H1 (cell line): ENCODE results near the gene HMCN2. TPM values are rescaled to one million over a fixed set of nuclear protein-coding genes. Genes with fewer than 3 reads are reported as not detected.

Experiments
- CTCF ChIA-PET: fragments of 300-600 bp; sonication (Branson Sonifier 250); formaldehyde crosslinking; loops from one replicate; lab custom pipeline; 2021; ENCODE audit not compliant: partially characterized antibody; lab: Charles Lee
- POLR2A ChIA-PET: fragments of 300-600 bp; sonication (Branson Sonifier 250); formaldehyde crosslinking; loops from one replicate; lab custom pipeline; 2021; ENCODE audit warnings: inconsistent platforms; ENCODE audit not compliant: partially characterized antibody; lab: Charles Lee
- DNase-seq, 2 experiments: peaks; one replicate each; pipeline versions ENCODE4 v3.0.0 to v3.0.0-alpha.2; 2010 to 2022; ENCODE audit warnings: low spot score in 2 of 2, low read depth in 1 of 2, mixed read lengths in 1 of 2
- FAIRE-seq: peaks from 2 replicates; lab custom pipeline; 2011; peaks lifted over from hg19 to GRCh38; lab: Jason Lieb, UNC
- H2AFZ ChIP-seq: 2 replicates; pipeline ENCODE4 v1.8.1; 2012; ENCODE audit warnings: low read length, inconsistent platforms
- H2AK5ac ChIP-seq: 2 replicates; pipeline ENCODE4 v1.6.1; 2013; ENCODE audit warnings: low read depth, low read length
- H2BK120ac ChIP-seq: replicated peaks from 2 replicates; pipeline ENCODE3; 2013; ENCODE audit warnings: low read depth, low read length, inconsistent platforms
- H2BK12ac ChIP-seq: 2 replicates; pipeline ENCODE4 v1.6.1; 2013; ENCODE audit warnings: low read depth, low read length
- H2BK15ac ChIP-seq: 2 replicates; pipeline ENCODE4 v1.6.1; 2013; ENCODE audit warnings: low read length
- H2BK20ac ChIP-seq: 2 replicates; pipeline ENCODE4 v1.6.1; 2013; ENCODE audit warnings: low read length
- H2BK5ac ChIP-seq: 2 replicates; pipeline ENCODE4 v1.6.1; 2013; ENCODE audit warnings: low read depth, low read length
- H3K14ac ChIP-seq: 2 replicates; pipeline ENCODE4 v1.6.1; 2013; ENCODE audit warnings: inconsistent platforms; ENCODE audit not compliant: insufficient read length
- H3K18ac ChIP-seq: 2 replicates; pipeline ENCODE4 v1.6.1; 2013; ENCODE audit warnings: low read length; ENCODE audit errors: extremely low read depth
- H3K23ac ChIP-seq: 2 replicates; pipeline ENCODE4 v1.6.1; 2013; ENCODE audit warnings: inconsistent platforms; ENCODE audit not compliant: insufficient read length
- H3K23me2 ChIP-seq: 2 replicates; pipeline ENCODE4 v1.6.1; 2013; ENCODE audit warnings: low read depth, low read length
- H3K27ac ChIP-seq: 2 replicates; pipeline ENCODE4 v1.6.1; 2011; ENCODE audit warnings: low read depth, low read length, inconsistent platforms
- H3K27me3 ChIP-seq, 4 experiments: replicated peaks in 1 of 4; 1 replicate in 1 of 4; 2 replicates in 3 of 4; pipeline versions ENCODE4 v1.6.1 to v1.8.1; 2011 to 2013; ENCODE audit warnings: low read length in 3 of 4, mild to moderate bottlenecking in 3 of 4, inconsistent platforms in 2 of 4, mixed read lengths in 2 of 4, moderate library complexity in 1 of 4; ENCODE audit not compliant: control insufficient read depth in 3 of 4, insufficient read depth in 3 of 4; ENCODE audit errors: extremely low read depth in 1 of 4
- H3K36me3 ChIP-seq, 4 experiments: 2 replicates each; pipeline versions ENCODE4 v1.6.1 to v1.8.1; 2011 to 2013; ENCODE audit warnings: mild to moderate bottlenecking in 4 of 4, low read length in 3 of 4, moderate library complexity in 2 of 4, control low read depth in 1 of 4, inconsistent platforms in 1 of 4; ENCODE audit not compliant: insufficient read depth in 4 of 4, control insufficient read depth in 2 of 4
- H3K4ac ChIP-seq: replicated peaks from 2 replicates; pipeline ENCODE3; 2013; ENCODE audit warnings: low read length, low read depth, mixed read lengths, inconsistent platforms; ENCODE audit not compliant: insufficient read length
- H3K4me1 ChIP-seq, 4 experiments: replicated peaks in 1 of 4; 1 replicate in 1 of 4; 2 replicates in 3 of 4; pipeline versions ENCODE4 v1.6.1 to v1.8.1; 2011 to 2013; ENCODE audit warnings: low read length in 3 of 4, inconsistent platforms in 2 of 4, mixed read lengths in 1 of 4; ENCODE audit not compliant: insufficient read depth in 4 of 4, control insufficient read depth in 3 of 4
- H3K4me2 ChIP-seq, 2 experiments: 2 replicates each; pipeline versions ENCODE4 v1.6.1 to v1.8.1; 2011 to 2013; ENCODE audit warnings: low read depth in 2 of 2, low read length in 2 of 2, control low read depth in 1 of 2, inconsistent platforms in 1 of 2, mild to moderate bottlenecking in 1 of 2; ENCODE audit not compliant: insufficient read depth in 1 of 2
- H3K4me3 ChIP-seq, 4 experiments: fragments of 200-600, 300-600 bp in 1 of 4; sonication (generic), shearing (Covaris generic), sonication (Bioruptor Twin) in 1 of 4; 2 replicates each; pipeline versions ENCODE4 v1.5.1 to v1.8.1; 2011 to 2016; ENCODE audit warnings: low read length in 4 of 4, low read depth in 3 of 4, control low read depth in 2 of 4, inconsistent platforms in 2 of 4, mild to moderate bottlenecking in 2 of 4, mixed read lengths in 1 of 4, moderate library complexity in 1 of 4; ENCODE audit not compliant: insufficient read depth in 2 of 4; ENCODE audit errors: extremely low read depth in 1 of 4
- H3K56ac ChIP-seq: replicated peaks from 2 replicates; pipeline ENCODE3; 2013; ENCODE audit warnings: low read depth, mild to moderate bottlenecking, mixed read lengths, low read length, inconsistent platforms; ENCODE audit not compliant: insufficient read length
- H3K79me1 ChIP-seq: 2 replicates; pipeline ENCODE4 v1.6.1; 2013; ENCODE audit warnings: low read depth, low read length, control low read depth
- H3K79me2 ChIP-seq, 2 experiments: 2 replicates each; pipeline versions ENCODE4 v1.6.1 to v1.8.1; 2012 to 2013; ENCODE audit warnings: low read length in 2 of 2, mild to moderate bottlenecking in 2 of 2, inconsistent platforms in 1 of 2; ENCODE audit not compliant: insufficient read depth in 2 of 2, control insufficient read depth in 1 of 2
- H3K9ac ChIP-seq, 4 experiments: replicated peaks in 1 of 4; 1 replicate in 1 of 4; 2 replicates in 3 of 4; pipeline versions ENCODE4 v1.6.1 to v1.8.1; 2011 to 2013; ENCODE audit warnings: low read depth in 3 of 4, low read length in 3 of 4, control low read depth in 2 of 4, mild to moderate bottlenecking in 2 of 4, moderate library complexity in 2 of 4, inconsistent platforms in 1 of 4; ENCODE audit errors: extremely low read depth in 1 of 4
- H3K9me3 ChIP-seq, 2 experiments: 2 replicates each; pipeline versions ENCODE4 v1.6.1 to v1.8.1; 2012 to 2013; ENCODE audit warnings: mild to moderate bottlenecking in 2 of 2, moderate library complexity in 2 of 2, control low read depth in 1 of 2, inconsistent platforms in 1 of 2, low read depth in 1 of 2, low read length in 1 of 2, mixed read lengths in 1 of 2; ENCODE audit not compliant: insufficient read depth in 2 of 2
- H4K20me1 ChIP-seq, 2 experiments: replicated peaks in 1 of 2; 2 replicates each; pipeline versions ENCODE3 to v1.8.1; 2011 to 2013; ENCODE audit warnings: inconsistent platforms in 2 of 2, low read length in 2 of 2, mild to moderate bottlenecking in 1 of 2; ENCODE audit not compliant: insufficient read depth in 2 of 2, control insufficient read depth in 1 of 2
- H4K5ac ChIP-seq: 2 replicates; pipeline ENCODE4 v1.6.1; 2013; ENCODE audit warnings: low read length, low read depth, mixed read lengths, inconsistent platforms; ENCODE audit not compliant: insufficient read length
- H4K8ac ChIP-seq: 2 replicates; pipeline ENCODE4 v1.8.0; 2013; ENCODE audit warnings: mild to moderate bottlenecking, moderate library complexity, low read length, inconsistent platforms; ENCODE audit not compliant: insufficient read depth; ENCODE audit errors: extremely low read depth
- H4K91ac ChIP-seq: replicated peaks from 2 replicates; pipeline ENCODE3; 2013; ENCODE audit warnings: low read length, mixed read lengths, inconsistent platforms; ENCODE audit not compliant: insufficient read length
- ASH2L ChIP-seq: fragments of 200-600, 300-600 bp; sonication (generic); IDR thresholded peaks from one replicate; pipeline ENCODE4 v1.7.1; 2017; ENCODE audit warnings: low read length
- ATF2 ChIP-seq: IDR thresholded peaks from 2 replicates; pipeline ENCODE4 v1.6.1; 2012; ENCODE audit warnings: low read length, inconsistent platforms
- CBX8 ChIP-seq: fragments of 300-800, 300-1000 bp; sonication (generic); IDR thresholded peaks from 2 replicates; pipeline ENCODE4 v1.7.1; 2016; ENCODE audit warnings: low read depth, low read length, borderline replicate concordance
- EZH2 ChIP-seq: fragments of 200-600 bp; sonication (generic); IDR thresholded peaks from 2 replicates; pipeline ENCODE4 v1.7.1; 2012; ENCODE audit warnings: low read depth, mild to moderate bottlenecking, moderate library complexity, low read length, inconsistent platforms; ENCODE audit not compliant: severe bottlenecking
- HDAC6 ChIP-seq: IDR thresholded peaks from one replicate; pipeline ENCODE4 v1.7.1; 2012; ENCODE audit warnings: low read depth, mild to moderate bottlenecking, inconsistent platforms, low read length, moderate library complexity
- MAX ChIP-seq: IDR thresholded peaks from 2 replicates; pipeline ENCODE4 v1.6.1; 2012; ENCODE audit warnings: inconsistent platforms
- POLR2AphosphoS5 ChIP-seq: IDR thresholded peaks from 2 replicates; pipeline ENCODE4 v1.6.1; 2011; ENCODE audit warnings: low read depth, low read length
- POU5F1 ChIP-seq: IDR thresholded peaks from 2 replicates; pipeline ENCODE4 v1.6.1; 2011; ENCODE audit warnings: low read depth, mild to moderate bottlenecking, low read length, moderate library complexity
- RXRA ChIP-seq: IDR thresholded peaks from 2 replicates; pipeline ENCODE4 v1.6.1; 2011; ENCODE audit warnings: low read depth, mild to moderate bottlenecking, low read length, moderate library complexity; ENCODE audit not compliant: insufficient read depth
- WGBS, 2 experiments: shearing (Covaris generic) in 1 of 2; methylation state at CpG; one replicate each; pipeline versions ENCODE4 v1.1.6 to v1.1.7; 2013 to 2015; ENCODE audit warnings: low lambda C conversion rate in 2 of 2, mixed read lengths in 2 of 2, inconsistent platforms in 1 of 2, low coverage in 1 of 2, missing lambda C conversion rate in 1 of 2; ENCODE audit not compliant: insufficient replicate concordance in 2 of 2, insufficient coverage in 1 of 2, insufficient read length in 1 of 2; ENCODE audit errors: extremely low coverage in 1 of 2, missing lambda C conversion rate in 1 of 2; 5-methylcytosine and 5-hydroxymethylcytosine counted together
- polyA plus RNA-seq, 7 experiments: library from polyadenylated mRNA; depleted of rRNA in 3 of 7; stranded (reverse) in 5 of 7; unstranded in 2 of 7; fragments of >200 nt in 5 of 7; fragments of 200-250 nt in 2 of 7; gene quantifications; 1 replicate in 5 of 7; 2 replicates in 1 of 7; 4 replicates in 1 of 7; pipeline versions ENCODE4 v1.2.1 to v1.2.3, GENCODE V29; 2011 to 2013; ENCODE audit warnings: missing spikeins in 2 of 7, mixed read lengths in 2 of 7
- total RNA-seq: library from RNA; stranded (reverse); fragmentation: NEBNext Ultra II Directional; extraction: Animal tissue kit (Norgen Biotek cat#: 25700); gene quantifications from 2 replicates; pipeline ENCODE4 v1.2.1, GENCODE V29; 2021

The HMCN2 gene
- total and polyA plus RNA-seq, 2 of the 8 experiments (the other 6 are each of a cell fraction or from before 2014, with no cell fraction given): 5.0 to 9.1 TPM

- H3K36me3 ChIP-seq: no peaks in the 10 kb centered on the region
- H3K4ac ChIP-seq: no peak overlapping the region
- H2BK15ac ChIP-seq: peak overlapping the region; percentile 97; the same call in 1 of the 2 replicates
- H3K56ac ChIP-seq: no peak overlapping the region
- H3K4me1 ChIP-seq: peaks cover 0 to 12% (median 4%) of the 10 kb centered on the region in 4 experiments; a peak in 4 of 7 replicates
- H4K91ac ChIP-seq: no peak overlapping the region
- H3K23ac ChIP-seq: no peak overlapping the region
- no peaks in the 10 kb centered on the region for H3K79me2 ChIP-seq
- H2BK20ac ChIP-seq: no peak overlapping the region
- H2BK120ac ChIP-seq: no peak overlapping the region
- no peak overlapping the region for H3K14ac ChIP-seq
- 0 out of 2 replicates have a peak overlapping the region, but pooled peaks have one; percentile 26 for H2AFZ ChIP-seq
- peak overlapping the region; percentile 68; the same call in 1 of the 2 replicates for H2BK12ac ChIP-seq
- H4K5ac ChIP-seq: no peak overlapping the region
- FAIRE-seq: peak; percentile 94
- H3K27me3 ChIP-seq: peaks cover 0 to 4% (median 0%) of the 10 kb centered on the region in 4 experiments; a peak in 2 of 7 replicates
- no peak overlapping the region for H3K27ac ChIP-seq
- no peaks in the 10 kb centered on the region for H4K20me1 ChIP-seq
- 74% methylated on average over 5 of the region's 5 CpGs; no CpG with 5 or more reads in 1 of the 2 experiments for WGBS, 2 experiments
- ChIA-PET POLR2A (interaction anchor here (0.9 to 1.3 kb wide), 3 partner anchors 13 to 129 kb away, joined by 3 to 4 read pairs (median 4); no protein-coding TSS in a partner anchor), CTCF (interaction anchor here (0.6 to 10.0 kb wide), 20 partner anchors 11 to 133 kb away, joined by 3 to 63 read pairs (median 3); no protein-coding TSS in a partner anchor)
- no peaks in the 10 kb centered on the region; the same call in 1 of the 2 replicates for H3K23me2 ChIP-seq
- no peaks in the 10 kb centered on the region for H3K79me1 ChIP-seq
- no peak overlapping the region; a peak in 1 of 4 replicates for H3K4me2 ChIP-seq
- no peak overlapping the region for H2AK5ac ChIP-seq
- H3K18ac ChIP-seq: peak overlapping the region; percentile 36; the same call in 1 of the 2 replicates
- no peak overlapping the region for H4K8ac ChIP-seq
- H3K4me3 ChIP-seq: no peak overlapping the region
- no peaks in the 10 kb centered on the region for H3K9me3 ChIP-seq
- no peak for DNase-seq
- 0 out of 2 replicates have a peak overlapping the region, but pooled peaks have one; percentile 12 for H2BK5ac ChIP-seq
- H3K9ac ChIP-seq: no peak overlapping the region
- TF ChIP-seq EZH2: no peak
- no peak for TF ChIP-seq POU5F1
- TF ChIP-seq ATF2: no peak
- no peak for TF ChIP-seq HDAC6
- TF ChIP-seq ASH2L: no peak
- TF ChIP-seq CBX8: no peak
- no peak for TF ChIP-seq RXRA
- no peak for TF ChIP-seq POLR2AphosphoS5
- TF ChIP-seq MAX: peak; percentile 66; the same call in 1 of the 2 replicates
These were observed 25.0 kb upstream of the HMCN2 start for GRCh38 chr9:130240410-130241197.
